ENCODE data around the gene SVOPL. TPM values are rescaled to one million over a fixed set of nuclear protein-coding genes. Genes with fewer than 3 reads are reported as not detected.

Gene SVOPL
- total RNA-seq, 1 experiment from 2014 or later: not detected

GRCh38 chr7:138610671-138611170, 90.4 kb downstream of the SVOPL start:
- no peaks in the 10 kb centered on the region for H3K9me3 ChIP-seq (ENCODE audit: control insufficient read depth, insufficient read depth, low read depth, low read length)
- no peaks in the 10 kb centered on the region for H3K36me3 ChIP-seq (ENCODE audit: control insufficient read depth, insufficient read depth, low read length)
- DNase-seq (ENCODE audit: low read depth, low spot score) (no peak), ATAC-seq (no peak)
- BruUV-seq (replicated peaks): no TSS peak
- no peak overlapping the region for H3K4me3 ChIP-seq (ENCODE audit: low read depth in 2 of 2, low read length in 2 of 2)
- H3K27ac ChIP-seq (ENCODE audit: low read length): no peak overlapping the region
- ChIA-PET CTCF (no interaction called here), POLR2A (no interaction called here)
- H3K4me1 ChIP-seq (ENCODE audit: control insufficient read depth, insufficient read depth, low read length): no peaks in the 10 kb centered on the region
- intact Hi-C loops (cut with micrococcal nuclease; ENCODE audit: unreplicated experiment): no loop called here
- no peak for TF ChIP-seq SIN3A (IDR thresholded peaks at IDR 0.05; ENCODE audit: borderline replicate concordance, insufficient read depth, low read depth, low read length)
- no peak for TF ChIP-seq TCF7L2 (IDR thresholded peaks at IDR 0.05; ENCODE audit: low read depth, low read length)
- in situ Hi-C loops (cut with HindIII; ENCODE audit: low pct_unique_long_range_greater_than_20kb, low sequenced_read_pairs): no loop called here
- H3K27me3 ChIP-seq (ENCODE audit: control insufficient read depth, insufficient read depth, low read length): no peaks in the 10 kb centered on the region

GRCh38 chr7:138608275-138608674, 92.9 kb downstream of the SVOPL start:
- TF ChIP-seq POLR2AphosphoS5 (IDR thresholded peaks at IDR 0.05; ENCODE audit: low read depth, low read length) (no peak), CTCF (IDR thresholded peaks at IDR 0.05) (no peak), TCF7L2 (IDR thresholded peaks at IDR 0.05; ENCODE audit: low read depth, low read length) (no peak), SIN3A (IDR thresholded peaks at IDR 0.05; ENCODE audit: borderline replicate concordance, insufficient read depth, low read depth, low read length) (no peak), REST (IDR thresholded peaks at IDR 0.05; ENCODE audit: insufficient read depth in 1 of 2, low read depth in 2 of 2, low read length in 1 of 2) (no peak)
- BruUV-seq (replicated peaks): no TSS peak
- no peak for DNase-seq (ENCODE audit: low read depth, low spot score)
- no peaks in the 10 kb centered on the region for H3K4me1 ChIP-seq (ENCODE audit: control insufficient read depth, insufficient read depth, low read length)
- no peaks in the 10 kb centered on the region for H3K9me3 ChIP-seq (ENCODE audit: control insufficient read depth, insufficient read depth, low read depth, low read length)
- H3K27ac ChIP-seq (ENCODE audit: low read length): no peak overlapping the region
- no peak overlapping the region for H3K4me3 ChIP-seq (ENCODE audit: low read depth in 2 of 2, low read length in 2 of 2)
- intact Hi-C loops (cut with micrococcal nuclease; ENCODE audit: unreplicated experiment) (no loop called here), in situ Hi-C loops (cut with HindIII; ENCODE audit: low pct_unique_long_range_greater_than_20kb, low sequenced_read_pairs) (no loop called here)
- ChIA-PET CTCF (no interaction called here), POLR2A (no interaction called here)
- H3K27me3 ChIP-seq (ENCODE audit: control insufficient read depth, insufficient read depth, low read length): no peaks in the 10 kb centered on the region
- ATAC-seq: no peak
- no peaks in the 10 kb centered on the region for H3K36me3 ChIP-seq (ENCODE audit: control insufficient read depth, insufficient read depth, low read length)

GRCh38 chr7:138607216-138608126, 93.7 kb downstream of the SVOPL start:
- POLR2A ChIA-PET: no interaction called here
- intact Hi-C loops (cut with micrococcal nuclease; ENCODE audit: unreplicated experiment): no loop called here
- ATAC-seq (no peak), DNase-seq (ENCODE audit: low read depth, low spot score) (no peak)
- Histone ChIP-seq H3K9me3 (ENCODE audit: control insufficient read depth, insufficient read depth, low read depth, low read length) (no peaks in the 10 kb centered on the region), H3K27me3 (ENCODE audit: control insufficient read depth, insufficient read depth, low read length) (no peaks in the 10 kb centered on the region), H3K27ac (ENCODE audit: low read length) (no peak overlapping the region), H3K4me3 (ENCODE audit: low read depth in 2 of 2, low read length in 2 of 2) (no peak overlapping the region), H3K36me3 (ENCODE audit: control insufficient read depth, insufficient read depth, low read length) (no peaks in the 10 kb centered on the region), H3K4me1 (ENCODE audit: control insufficient read depth, insufficient read depth, low read length) (no peaks in the 10 kb centered on the region)
- TF ChIP-seq POLR2AphosphoS5 (IDR thresholded peaks at IDR 0.05; ENCODE audit: low read depth, low read length) (no peak), CTCF (IDR thresholded peaks at IDR 0.05) (no peak), SIN3A (IDR thresholded peaks at IDR 0.05; ENCODE audit: borderline replicate concordance, insufficient read depth, low read depth, low read length) (no peak), REST (IDR thresholded peaks at IDR 0.05; ENCODE audit: insufficient read depth in 1 of 2, low read depth in 2 of 2, low read length in 1 of 2) (no peak), TCF7L2 (IDR thresholded peaks at IDR 0.05; ENCODE audit: low read depth, low read length) (no peak)
- in situ Hi-C loops (cut with HindIII; ENCODE audit: low pct_unique_long_range_greater_than_20kb, low sequenced_read_pairs): no loop called here
- CTCF ChIA-PET: no interaction called here
- BruUV-seq (replicated peaks): no TSS peak
